Iris pigment epithelial cell (primary cell): ENCODE measurements around the gene DOCK4.

ENCODE experiments used
- DNase-seq: peaks from one replicate; pipeline ENCODE4 v3.0.0-alpha.2; 2011; ENCODE audit warnings: low read depth

Gene DOCK4

DNA sequence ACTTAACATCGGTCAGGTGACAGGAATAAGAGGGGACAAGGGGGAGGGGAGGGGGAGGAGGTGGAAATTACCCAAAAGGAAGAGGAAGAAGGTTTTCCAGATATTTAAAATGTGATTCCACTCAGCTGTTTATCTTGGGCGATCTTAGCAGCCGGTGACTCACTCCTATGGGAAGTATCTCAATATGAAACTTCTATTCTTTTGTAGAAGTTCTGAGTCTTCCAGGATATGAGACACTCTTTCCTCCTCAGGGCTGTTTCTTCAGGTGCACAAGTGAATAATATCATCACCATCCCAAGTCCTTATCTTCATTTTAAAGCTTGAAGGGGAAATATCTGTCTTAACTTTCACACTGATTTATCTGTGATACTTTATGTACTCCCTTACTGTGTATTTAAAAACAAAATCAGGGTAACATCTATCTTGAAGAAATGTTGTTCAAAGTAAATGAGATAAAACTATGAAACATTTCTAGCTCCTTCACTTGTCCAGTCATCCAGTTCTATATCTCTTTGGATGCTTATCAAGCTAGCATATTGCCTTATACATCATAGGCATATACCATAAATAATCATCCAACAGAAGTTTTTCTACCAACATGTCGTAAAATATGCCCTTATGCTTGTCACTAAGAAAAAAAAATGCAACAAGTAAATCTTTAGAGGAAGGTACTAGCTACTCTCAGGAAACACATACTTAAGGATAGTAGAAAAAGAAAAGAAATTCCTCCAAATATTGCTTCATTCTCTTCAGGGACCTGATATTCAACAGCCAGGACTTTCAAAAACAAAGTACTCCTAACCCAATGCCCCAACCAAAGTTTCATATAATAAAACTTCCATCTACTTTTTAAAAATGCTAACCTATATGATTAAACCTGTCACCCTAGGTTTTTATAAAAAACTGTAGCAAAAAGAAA lies 13.7 kb downstream of the DOCK4 start:
- peak; percentile 82 for DNase-seq

DNA sequence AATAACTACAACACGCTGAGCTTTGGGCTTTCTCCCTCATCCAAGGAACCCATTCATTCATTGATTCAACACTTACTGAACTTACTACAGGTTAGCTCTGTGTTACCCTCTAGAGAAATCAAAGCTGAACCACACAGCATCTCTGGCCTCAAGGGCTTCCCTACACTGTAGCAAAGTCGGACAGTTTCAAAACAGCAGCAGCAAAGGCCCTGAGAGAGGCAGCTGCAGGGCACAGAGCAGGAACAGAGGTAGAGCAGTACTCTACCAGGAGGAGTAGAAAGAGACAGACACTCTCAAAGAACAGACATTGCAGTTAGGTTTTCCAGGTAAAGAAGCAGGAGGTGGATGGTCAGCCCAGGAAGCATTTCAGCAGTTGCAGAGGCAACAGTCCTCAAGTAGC lies 16.1 kb downstream of the DOCK4 start:
- DNase-seq = no peak

DNA sequence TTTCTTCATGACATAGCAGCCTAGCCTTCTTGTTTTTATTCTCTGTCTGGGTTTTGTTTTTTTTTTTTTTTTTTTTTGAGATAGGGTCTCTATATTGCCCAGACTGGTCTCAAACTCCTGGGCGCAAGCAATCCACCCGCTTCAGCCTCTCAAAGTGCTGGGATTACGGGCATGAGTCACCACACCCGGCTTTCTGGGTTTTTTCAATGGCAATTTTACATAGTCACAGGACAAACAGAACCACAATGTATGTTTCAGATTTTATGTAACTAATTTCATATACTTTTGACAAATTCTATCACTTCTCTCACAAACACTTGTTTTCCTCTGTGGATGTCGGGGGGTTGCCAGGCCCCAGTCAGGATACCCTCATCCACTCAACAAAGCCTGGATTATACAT lies 16.5 kb downstream of the DOCK4 start:
- DNase-seq = no peak

DNA sequence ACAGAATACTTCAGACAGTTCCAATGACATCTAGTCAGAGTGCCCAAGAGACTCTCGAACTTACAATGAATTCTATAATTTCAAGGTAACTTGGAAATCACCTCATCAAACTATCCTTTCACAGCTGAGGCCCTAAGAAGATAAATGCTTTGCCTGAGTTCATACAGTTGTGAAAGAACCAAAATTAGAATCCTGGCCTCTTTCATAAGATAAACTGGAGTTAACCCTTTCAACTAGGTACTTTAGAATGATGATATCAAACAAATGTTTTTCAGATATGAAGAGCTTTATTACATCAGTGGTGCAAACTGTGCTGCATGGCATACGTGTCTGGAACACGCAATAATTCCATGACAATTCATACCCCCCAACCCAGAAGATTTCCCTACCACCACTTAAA lies 17.9 kb downstream of the DOCK4 start:
- no peak for DNase-seq

DNA sequence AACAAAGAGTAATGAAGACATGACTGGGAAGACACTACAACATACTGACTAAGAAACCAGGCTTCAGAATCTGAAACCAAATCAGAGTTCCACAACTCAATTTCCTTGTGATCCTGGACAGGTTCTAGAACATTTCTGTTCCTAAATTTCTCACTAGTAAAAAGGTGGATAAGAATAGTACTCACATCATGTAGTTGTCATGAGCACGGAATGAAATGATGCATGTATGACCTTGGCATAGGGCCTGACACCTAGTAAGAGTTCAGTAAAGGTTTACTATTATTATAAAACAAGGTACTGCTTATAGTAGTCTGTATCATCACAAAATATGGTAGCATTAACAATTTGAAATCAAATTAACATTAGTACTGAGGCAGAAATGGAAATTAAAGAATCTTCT lies 19.9 kb downstream of the DOCK4 start:
- no peak for DNase-seq

DNA sequence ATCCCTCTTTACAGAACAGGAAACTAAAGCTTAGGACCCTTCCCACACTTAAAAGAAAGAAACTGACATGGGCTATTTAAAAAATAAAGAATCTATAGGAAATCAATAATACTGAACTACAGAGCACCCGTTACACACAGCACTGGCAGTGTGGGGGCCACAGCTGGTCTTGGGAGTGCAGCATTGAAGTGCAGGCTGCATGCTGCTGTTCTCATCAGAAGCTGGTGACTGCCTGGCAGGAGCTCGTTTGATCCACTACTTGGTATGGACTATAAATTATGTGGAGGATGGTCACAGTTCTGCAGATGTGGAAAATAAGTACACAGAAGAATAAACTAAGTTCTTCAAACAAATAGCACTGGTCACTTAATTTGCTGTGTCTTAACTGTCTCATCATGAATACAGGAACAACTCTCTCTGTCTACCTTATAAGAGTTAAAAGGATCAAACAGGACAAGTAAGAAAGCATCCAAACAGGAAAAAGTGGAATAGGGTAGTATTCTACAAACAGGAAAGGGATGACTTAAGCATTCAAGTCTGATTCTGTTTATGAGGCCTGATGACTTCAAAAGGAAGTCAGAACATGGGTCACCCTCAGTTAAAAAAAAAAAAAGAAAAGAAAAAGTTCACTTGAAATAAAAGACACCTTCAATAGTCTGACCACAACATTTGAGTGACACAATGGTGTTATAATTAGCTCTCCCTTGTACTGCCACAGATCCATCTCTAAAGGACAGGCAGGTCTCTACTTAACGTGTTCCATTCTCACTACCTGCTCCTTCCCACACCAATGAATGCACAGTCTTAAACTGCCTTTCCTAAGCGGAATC lies 21.0 kb downstream of the DOCK4 start:
- DNase-seq = no peak

DNA sequence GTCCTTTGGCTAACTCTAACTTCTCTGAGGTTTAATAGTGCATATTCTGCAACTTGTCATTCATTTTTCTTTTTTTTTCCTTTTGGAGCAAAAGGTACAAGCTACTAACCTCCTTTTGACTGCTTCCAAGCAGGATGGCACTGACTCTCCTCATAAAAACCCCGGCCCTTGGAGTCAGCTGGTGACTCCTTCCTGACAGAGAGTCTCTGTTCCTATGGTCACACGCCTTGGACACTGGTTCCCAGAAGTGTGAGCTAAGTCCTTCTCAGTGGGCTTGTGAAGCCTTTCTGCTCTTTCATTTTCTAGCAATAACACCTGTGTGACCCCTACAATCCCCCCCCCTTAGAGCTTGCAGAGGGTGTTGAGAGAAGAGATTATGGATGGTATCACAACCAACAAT lies 21.7 kb downstream of the DOCK4 start:
- DNase-seq = no peak

DNA sequence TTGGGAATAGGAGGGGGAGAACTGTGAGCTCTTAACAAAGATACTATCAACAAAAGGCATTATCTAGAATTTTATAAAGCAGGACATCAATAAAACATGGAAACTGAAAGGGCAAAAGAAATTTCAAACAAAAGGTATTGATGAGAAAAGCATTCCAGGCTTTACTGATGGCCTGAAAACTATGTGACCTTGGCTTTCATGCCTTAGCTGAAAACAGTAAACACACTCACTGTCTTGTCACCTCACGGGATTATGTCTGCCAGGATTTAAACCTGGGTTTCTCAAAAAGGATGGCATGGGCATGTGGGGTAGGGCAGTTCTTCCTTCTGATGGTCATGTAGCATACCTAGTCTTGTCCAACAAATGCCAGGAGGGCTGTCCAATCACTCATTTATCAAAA lies 22.9 kb downstream of the DOCK4 start:
- no peak for DNase-seq

DNA sequence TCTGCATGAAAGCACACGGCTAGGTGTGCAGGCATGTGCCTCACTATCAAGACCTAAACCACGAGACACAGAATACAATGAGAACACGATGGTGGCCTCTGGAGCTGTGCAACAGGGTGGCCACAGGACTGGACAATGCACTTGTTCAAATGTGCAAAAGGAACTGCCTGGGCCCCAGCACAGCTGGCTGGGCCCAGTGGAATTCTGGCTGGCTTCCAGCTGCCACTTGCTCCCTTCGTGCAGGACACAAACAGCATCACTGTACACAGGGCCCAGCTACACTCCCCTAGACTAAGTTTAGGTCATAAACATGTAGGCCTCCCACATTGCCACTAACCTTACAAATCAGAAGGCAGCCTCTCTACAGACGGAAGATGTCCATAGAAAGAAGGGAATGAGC lies 23.4 kb downstream of the DOCK4 start:
- no peak for DNase-seq

DNA sequence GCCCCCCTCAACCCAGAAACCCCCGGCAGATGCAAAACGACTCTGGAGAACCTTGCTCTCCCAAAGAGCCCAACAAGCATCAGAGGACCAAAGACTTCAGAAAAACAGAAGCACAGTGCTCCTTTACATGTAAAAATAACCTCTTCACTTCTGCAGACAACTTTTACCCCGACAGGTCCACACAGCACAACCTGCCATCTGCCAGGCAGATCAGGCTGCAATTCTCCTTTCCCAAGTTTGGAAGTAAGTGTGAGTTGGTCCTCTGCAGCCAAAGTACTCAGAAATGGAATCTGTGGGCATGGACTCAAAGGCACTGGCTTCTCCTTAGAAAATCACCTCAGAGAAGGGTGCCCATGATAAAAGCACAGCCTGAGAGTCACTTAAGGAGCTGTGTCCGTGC lies 26.0 kb downstream of the DOCK4 start:
- DNase-seq = no peak

DNA sequence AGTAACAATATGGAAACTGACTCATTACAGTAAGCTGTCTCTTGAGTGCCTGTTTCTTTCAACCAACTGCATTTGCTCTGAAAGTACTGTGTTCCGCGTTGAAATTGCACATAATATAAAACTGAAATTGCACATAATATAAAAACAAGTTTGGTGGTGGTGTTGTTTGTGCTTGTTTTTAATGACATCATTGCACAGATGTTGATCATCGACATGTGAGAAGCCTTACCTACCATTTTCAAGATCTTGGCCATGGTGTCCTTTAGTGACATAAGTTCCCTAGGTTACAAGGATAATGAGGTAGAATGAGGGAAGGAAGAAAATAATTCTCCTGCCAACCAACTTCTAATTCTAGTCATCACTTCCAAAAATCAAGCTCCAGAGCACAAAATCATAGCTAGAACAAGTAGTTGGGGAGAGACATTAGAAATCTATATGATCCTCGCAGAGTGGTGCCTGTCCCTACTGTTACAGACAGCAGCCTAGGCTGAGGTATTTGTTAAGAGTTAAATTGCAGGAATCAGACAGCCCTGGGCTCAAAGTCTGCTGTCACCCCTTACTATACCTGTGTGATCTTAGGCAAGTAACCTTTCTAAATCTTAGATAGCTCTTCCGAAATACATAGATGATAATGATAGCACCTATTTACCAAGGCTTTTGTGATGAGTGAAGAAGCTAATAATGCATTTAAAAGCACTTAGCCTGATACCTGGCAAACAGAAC lies 29.3 kb downstream of the DOCK4 start:
- no peak for DNase-seq

DNA sequence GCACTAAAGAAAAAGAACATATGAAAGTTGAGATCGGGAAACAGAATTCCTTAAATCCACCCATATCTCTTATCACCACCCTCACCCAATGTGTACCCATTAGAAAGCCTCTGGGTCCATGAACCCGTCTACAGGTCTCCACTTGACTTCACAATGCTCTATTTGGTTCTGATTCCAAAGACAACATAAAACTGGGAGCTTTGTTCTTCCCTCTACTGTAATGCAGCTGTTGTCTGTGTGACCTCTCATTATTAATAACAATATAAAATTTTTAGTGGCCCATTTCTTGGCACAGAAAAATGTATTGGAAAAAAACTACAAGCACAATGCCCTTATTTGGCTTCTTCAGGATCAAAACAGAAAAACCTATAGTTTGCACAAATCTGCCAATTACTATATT lies 30.0 kb downstream of the DOCK4 start:
- DNase-seq = no peak

DNA sequence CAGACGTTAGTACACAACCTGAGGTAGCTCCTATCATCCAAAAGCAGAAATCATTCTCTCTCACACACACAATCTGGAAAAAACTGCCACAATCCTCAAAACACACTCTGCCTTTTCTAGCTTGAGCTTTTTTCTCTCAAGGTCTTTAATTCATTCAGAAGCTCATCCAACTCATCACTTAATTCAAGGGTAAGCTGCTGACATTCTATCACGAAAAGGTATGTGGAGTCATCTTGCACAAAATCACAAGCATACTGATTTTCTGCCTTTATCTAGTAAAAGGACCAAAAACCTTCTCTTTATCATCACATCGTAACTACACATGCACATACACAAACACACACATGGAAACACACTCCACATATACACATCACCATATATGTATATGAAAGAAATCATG lies 32.0 kb downstream of the DOCK4 start:
- no peak for DNase-seq

DNA sequence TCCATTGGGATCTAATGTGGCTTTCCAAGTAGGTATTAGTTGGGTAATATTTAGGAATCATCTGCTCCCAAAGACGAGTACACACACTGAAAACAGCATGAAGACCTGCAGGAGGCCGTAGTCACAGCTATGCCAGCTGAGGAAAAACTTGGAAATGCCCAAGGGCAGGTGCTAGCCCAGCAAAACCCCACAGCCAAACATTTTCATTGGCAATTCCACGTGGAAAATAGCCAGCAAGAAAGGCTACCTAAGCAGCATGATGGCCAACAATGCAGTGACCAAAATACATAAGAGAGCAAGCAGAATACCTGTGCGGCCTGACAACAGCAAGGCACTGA lies 32.7 kb downstream of the DOCK4 start:
- DNase-seq = no peak

DNA sequence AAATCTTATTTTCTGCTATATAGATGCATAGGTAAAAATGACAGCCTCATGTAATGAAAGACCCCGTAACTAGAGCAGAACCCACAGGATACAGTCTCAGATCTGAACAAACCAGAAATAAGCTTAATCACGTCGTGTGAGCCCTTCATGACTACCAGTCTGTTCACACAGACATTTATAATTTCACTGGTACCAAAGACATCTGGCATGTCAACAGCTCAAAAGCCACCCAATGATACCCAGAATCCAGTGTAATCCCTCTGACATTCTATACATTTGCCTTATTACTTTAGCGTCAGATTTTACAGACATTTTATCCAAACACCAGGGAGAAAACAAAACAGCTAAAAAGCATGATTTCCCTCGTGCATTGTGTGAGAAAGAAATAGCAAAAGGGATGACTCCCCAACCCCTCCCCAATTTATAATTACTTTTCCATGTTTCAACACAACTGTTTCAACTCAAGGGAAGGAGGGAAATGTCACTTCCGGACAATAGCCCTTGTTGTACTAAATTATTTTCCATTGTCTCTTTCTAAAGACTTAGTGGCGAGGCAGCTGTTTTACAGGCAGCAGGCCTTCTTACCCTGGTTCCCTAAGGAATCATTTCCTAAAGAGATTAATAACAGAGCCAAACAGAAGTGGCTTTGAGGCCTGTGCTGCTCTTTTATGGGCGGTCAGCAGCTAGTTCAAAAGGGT lies 33.2 kb downstream of the DOCK4 start:
- DNase-seq = no peak

DNA sequence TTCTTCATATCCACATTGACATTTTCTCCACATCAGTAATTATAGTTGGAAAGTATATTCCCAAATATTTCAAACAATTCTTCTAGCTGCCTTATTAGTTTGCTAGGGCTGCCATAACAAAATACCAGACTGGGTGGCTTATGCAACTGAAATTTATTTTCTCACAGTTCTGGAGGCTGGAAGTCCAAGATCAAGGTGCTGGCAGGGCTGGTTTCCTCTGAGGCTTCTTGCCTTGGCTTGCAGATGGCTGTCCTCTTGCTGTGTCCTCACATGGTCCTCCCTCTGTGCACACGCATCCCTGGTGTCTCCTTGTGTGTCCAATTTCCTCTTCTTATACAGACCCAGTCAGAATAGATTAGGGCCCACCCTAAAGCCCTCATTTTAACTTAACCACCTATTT lies 34.5 kb downstream of the DOCK4 start:
- DNase-seq = no peak

DNA sequence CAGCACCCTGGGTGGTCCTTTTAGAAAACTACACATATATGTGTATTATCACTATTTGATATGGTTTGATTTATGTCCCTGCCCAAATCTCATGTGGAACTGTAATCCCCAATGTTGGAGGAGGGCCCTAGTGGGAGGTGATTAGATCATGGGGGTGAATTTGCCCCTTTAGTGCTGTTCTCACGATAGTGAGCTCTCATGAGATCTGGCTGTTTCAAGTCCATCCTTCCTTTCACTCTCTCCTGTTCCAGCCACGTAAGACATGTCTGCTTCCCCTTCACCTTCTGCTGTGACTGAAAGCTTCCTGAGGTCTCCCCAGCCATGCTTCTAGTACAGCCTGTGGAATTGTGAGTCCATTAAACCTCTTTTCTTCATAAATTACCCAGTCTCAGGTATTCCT lies 37.3 kb downstream of the DOCK4 start:
- no peak for DNase-seq

DNA sequence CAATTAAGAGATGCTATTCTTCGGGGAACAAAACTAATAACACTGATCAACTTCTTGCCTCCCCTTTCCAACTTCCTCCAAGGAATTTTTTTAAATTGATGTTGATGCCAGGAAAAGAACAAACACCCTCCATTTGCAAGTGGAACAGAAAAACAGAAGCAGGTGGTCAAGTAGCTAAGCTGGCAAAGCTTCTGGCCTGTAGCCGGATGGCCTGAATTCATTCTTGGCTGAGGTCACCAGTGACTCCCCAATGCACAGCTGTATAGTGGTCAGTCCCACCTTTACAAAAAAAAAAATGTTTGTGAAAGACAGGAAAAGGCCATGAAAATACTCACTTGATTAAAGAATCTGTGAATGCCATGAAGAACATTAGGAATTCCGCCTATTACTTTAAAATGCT lies 39.1 kb downstream of the DOCK4 start:
- DNase-seq = no peak

DNA sequence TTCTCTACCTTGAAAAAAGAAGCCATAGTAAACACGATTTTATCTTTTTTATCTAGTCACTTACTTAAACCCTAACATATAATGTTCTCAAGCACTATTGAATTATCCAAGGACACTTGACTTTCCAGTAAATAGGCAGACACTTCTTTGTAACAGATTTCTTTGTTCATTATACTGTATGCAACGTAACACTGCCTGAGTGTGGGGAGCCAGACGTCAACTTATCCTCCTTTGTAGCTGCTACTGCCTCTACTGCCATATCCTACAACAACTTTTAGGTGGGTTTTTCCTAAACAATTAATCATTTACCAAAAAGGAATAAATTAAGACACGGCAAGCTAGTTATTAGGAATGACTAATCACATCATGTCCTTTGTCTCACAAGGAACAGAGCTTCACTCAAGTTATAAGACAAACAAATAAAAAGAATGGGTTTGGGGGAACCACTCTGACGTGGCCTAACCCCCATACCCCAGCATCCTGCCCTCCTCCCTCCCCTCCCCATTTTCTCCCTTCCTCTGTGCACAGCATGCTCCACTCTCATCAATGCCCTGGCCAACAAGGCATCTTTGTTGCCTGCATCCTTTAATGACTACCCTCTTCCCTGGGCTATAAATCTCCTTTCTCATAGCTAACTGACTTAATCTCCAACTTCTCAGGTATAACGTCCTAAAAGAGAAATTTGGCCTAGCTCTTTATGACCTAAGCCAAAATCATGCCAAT lies 43.3 kb downstream of the DOCK4 start:
- DNase-seq = no peak

DNA sequence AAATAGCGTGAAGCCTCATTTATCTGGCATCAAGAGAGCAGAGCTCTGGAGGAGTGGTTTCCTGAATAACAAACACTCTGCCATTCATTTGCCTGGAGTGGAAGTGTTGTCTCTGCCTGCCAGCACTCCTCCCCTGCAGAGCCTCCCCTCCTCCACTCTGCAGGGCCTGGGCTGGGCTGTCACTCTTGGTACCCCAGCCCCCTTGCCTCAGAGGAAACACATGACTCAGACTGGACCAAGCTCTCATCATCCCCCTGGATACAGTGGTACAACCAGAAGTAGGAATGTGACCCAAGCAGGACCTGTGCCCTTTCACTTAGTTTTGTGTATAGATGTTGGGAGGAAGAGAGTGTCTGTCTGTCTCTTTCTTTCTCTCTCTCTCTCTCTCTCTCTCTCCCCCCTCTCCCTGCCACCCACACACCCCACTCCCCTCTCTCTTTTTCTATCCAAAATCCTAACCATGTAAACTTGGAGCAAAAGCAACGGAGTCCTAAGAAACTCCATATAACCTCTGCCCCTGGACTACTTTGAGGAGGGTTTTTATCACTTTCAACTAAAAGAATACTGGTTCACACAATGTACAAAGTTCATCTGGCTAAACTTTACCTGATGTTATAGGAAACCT lies 43.9 kb downstream of the DOCK4 start:
- peak; percentile 74 for DNase-seq
